HG03521 (cell line): ENCODE data around the gene DDX47.
"Not testable (repeated sequence)": the region's sequence is repeated elsewhere in the genome, so short reads cannot be mapped to it uniquely, and the experiment has no call there.

Source experiments
- ATAC-seq: cut with Tn5 transposase; IDR thresholded peaks from one replicate; pipeline ENCODE4 v1.9.1; 2021; ENCODE audit warnings: mild to moderate bottlenecking, moderate library complexity; ENCODE audit not compliant: unreplicated experiment

DDX47 gene

DNA sequence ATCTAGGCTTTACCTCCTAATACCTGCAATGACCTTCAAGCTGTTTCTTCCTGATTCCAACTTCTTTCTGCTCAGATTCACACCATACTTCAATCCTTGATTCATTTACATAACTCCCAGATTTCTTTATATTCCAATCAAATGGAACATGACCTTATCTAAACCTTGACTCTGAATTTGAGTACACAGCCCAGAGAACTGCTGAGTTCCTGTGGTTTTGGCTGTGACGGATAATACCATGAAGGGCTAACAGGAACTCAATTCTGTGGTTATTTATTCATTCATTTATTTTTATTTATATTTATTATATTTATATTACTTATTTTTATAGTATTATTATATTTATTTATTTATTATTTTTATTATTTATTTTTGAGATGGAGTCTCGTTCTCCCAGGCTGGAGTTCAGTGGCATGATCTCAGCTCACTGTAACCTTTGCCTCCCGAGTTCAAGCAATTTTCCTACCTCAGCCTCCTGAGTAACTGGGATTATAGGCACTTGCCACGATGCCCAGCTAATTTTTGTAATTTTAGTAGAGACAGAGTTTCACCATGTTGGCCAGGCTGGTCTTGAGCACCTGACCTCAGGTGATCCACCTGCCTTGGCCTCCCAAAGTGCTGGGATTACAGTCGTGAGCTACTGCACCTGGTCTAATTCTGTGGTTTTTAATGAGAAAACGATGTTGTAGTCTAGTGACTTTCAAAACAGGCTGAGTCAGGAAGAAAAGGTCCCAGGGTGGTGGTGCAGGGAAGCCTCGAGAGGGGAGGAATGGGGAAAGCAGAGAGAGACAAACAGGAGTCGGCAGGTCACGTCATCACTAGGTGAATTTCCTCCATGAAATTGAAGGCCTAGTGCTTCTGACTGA lies 16.0 kb upstream of the DDX47 start:
- no peak for ATAC-seq

DNA sequence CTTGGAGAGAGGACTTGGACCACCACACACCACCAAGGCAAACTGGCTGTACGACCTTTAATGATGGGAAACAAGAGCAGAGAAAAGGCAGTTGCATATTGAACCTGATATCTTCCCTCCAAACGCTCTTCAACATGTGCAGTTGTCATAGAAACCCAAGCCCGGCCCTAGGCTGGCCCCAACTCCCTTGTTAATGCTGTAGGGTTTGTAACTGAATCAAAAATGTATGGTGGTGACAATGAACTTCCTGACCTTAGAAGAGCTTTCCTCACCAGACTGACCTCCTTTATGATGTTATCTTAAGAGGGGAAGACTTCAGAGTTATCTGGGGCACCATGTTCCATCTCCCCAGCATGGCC lies 15.4 kb upstream of the DDX47 start:
- ATAC-seq, result no peak

DNA sequence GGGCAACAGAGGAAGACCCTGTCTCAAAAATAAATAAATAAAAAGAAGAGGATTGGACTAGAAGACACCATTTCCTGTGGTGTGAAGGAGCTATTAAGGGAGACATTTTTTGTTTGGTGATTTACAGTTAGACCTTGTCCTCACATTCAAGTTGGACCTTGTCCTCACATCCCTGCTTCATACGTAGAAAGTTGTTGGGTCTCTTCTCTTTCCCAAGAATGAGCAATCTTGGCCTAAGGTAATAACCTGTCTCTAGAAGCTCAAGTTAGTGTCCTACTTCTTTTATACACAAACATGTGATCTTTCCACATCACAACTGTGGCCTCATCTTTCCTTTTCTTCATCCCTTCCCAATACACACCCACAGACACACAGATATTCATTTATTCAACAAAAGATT lies 14.7 kb upstream of the DDX47 start:
- ATAC-seq, result no peak

DNA sequence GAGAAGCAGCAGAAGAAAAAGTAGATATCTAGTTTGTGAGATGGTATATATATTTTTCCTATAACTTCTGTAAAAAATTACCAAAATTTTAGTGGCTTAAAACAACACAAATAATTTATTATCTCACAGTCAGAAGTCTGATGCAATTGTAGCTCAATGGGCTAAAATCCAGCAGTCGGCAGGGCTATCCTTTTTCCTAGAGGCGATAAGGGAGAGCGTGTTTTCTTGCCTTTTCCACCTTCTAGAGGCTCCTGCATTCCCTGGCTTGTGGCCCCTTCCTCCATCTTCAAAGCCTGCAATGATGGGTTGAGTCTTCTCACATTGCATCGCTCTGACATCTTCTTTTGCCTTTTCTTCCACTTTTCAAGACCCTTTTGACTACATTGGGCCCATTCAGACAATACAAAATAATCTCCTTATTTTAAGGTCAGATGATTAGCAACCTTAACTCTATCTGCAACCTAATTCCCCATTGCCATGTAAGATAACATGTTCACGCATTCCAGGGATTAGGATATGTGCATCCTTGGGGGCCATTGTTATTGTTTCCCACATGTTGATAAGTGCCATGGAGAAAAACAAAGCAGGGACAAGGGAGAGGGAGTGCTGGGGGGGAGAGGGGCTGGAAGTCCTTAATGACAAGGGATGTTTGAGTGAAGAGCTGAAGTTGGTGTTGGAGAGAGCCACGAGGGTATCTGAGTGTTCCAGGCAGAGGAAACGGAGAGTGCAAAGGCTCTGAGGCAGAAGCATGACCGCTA lies 13.8 kb upstream of the DDX47 start:
- ATAC-seq, result no peak

DNA sequence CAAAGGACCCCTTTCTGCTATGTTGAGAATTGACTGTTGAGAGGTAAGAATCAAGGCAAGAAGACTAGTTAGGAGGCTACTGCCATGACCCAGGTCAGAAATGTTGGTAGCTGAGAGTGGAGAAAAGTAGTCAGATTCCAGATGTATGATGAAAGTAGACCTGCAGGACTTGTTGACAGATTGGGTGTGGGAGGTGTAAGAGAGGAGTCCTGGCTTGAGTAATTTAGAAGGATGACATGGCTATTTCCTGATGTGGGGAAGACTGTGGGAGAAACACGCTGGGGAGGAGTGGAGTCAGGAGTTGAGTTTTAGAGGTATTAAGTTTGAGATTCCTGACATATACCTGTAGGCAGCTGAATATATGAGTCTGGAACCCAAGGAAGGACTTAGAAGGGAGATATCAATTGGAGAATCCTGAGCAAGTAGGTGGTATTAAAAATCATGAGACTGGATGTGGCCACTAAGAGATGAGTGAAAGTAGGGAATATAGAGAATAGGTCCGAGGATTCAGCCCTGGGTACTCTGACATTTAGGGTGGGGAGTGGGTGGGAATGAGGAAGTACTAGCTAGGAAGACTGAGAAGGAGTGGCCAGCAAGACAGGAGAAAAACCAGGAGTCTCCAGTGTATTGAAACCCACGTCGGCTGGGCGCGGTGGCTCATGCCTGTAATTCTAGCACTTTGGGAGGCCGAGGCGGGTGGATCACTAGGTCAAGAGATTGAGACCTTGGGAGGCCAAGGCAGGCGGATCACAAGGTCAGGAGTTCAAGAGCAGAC lies 12.6 kb upstream of the DDX47 start:
- no peak for ATAC-seq

DNA sequence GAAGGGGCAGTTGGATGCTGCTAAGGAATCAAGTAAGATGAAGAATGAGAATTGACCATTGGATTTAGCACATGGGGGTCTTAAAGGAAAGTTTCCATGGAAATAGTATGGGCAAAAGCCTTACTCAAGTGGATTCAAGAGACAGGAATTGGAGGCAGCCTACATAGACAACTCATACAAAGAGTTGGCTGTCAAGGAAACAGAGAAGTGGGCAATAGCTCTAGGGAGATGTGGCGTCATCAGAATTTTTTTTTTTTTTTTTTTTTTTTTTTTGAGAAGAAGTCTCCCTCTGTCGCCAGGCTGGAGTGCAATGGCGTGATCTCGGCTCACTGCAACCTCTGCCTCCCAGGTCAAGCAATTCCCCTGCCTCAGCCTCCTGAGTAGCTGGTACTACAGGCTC lies 11.5 kb upstream of the DDX47 start:
- not testable (repeated sequence) for ATAC-seq

DNA sequence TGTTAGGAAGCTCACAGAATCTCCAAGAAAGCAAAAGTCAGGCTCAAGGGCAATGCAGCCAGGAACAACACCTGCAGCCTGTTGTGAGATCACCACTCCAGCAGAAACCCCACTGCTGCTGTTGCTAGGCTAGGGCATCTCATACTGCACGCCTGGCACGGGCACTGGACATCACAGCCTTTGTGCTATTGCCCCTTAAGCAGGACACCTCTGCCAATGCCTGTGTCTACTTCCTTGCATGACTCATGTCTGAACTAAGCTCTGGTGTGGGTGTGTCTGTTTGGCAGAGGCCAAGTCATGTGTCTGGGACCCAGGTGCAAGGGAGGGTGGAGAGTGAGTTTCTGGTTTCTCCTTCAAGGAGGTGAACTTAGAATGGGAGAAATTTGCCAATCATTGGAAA lies 10.0 kb upstream of the DDX47 start:
- peak; percentile 57 for ATAC-seq

DNA sequence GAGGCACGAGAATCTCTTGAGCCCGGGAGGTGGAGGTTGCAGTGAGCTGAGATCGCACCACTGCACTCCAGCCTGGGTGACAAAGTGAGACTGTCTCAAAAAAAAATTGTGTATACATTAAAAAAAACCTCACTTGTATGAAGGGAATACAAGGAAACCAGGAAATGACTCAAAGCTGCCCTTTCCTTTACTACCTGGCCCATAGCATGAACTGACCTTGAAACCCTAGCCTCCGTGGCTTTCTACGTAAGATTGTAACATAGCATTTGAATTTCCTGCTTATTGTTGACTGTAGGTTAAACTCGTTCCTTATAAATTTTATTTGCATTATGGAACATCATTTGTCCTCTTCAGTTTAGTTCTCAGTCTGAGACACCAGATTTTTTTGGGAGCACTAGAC lies 9.1 kb upstream of the DDX47 start:
- no peak for ATAC-seq

DNA sequence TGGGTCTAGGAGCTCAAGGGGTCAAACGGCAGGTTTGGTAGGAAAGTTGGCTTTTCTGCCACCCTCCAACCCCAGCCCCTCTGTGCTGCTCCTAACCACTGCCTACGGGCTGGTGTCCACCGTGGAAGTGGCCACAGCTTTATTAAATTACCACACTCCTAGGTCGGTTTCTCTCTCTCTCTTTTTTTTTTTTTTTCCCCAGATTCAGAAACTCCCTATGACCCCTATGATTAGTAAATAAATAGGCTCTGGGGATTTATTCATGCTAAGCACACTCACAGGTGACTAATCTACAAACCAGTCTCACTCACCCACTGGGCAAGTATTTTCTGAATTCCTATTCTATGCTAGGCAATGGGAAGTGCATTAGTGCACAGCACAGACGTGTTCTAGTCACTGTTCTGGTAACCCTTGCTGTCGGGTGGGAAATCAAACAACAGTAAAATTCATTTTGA lies 8.7 kb upstream of the DDX47 start:
- ATAC-seq, result no peak

DNA sequence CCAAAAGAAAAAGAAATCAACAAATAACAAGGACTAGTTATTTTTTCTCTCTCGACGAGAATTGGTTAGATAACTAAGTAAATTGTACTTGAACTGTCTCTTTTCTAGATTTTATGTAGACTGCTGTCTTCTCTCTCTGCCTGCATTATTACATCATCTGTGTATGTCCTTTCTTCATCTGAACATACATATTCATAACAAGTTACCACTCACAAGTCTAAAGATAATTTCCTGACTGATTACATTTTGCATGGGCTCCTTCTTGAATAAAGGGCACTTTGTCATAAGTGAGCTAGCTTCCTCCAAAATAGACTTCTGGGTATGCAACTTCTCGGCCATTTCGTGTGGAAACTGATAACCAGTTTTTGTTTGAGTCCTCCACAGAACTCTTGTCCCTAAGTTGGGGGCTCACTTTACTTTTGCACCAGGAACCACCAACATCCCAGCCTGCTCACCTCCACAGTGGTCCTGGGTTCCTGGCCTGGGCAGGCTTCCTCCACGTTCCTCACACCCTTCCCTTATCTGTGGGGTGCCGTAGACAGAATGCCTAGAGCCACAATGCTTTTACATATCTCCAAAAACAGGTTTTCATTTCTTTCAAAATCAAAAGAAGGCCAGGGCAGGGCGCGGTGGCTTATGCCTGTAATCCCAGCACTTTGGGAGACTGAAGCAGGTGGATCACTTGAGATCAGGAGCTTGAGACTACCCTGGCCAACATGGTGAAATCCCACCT lies 6.2 kb upstream of the DDX47 start:
- ATAC-seq, result no peak

DNA sequence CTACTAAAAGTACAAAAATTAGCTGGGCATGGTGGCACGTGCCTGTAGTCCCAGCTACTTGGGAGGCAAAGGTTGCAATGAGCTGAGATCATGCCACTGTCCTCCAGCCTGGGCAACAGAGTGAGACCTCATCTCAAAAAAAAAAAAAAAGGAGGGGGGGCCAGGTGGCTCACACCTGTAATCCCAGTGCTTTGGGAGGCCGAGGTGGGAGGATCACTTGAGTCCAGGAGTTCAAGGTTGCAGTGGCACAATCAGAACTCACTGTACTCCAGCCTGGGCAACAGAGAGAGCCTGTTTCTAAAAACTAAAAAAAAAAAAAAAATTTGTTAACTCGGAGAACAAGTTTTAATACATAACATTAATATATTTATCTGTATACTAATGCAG lies 5.6 kb upstream of the DDX47 start:
- ATAC-seq, result not testable (repeated sequence)

DNA sequence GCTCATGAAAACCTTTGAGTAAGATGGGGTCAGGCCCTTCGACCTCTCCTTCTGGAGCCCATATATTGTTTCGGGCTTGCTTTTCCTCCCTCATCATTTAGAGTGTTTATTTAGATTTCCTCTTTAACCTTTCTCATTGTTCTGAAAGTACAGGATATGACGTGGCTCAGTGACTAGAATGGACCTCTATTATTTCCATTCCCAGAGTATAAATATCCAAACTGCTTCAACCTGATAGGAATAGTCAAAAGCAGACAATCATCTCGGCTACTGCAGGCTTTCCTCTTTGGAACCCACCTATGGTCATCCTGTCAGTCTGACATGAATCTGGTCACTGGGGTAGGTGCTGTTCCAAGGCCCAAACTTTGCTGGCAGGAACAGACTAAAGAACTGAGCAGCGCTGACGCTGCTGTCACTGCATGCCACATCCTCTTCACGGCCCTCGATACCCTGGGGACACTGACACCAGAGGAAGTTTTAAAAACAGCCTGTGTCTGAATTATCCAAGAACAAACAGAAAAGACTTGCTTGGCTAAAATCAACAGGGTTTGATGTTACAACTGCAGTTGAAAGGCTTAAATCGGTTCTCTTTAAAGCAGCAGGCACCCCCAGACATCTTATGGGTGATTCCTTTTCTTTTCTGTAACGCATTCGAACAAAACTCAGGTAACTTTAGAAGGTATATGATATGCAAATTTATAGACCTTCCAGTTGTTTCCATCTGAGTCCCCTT lies 5.0 kb upstream of the DDX47 start:
- peak; percentile 60 for ATAC-seq

DNA sequence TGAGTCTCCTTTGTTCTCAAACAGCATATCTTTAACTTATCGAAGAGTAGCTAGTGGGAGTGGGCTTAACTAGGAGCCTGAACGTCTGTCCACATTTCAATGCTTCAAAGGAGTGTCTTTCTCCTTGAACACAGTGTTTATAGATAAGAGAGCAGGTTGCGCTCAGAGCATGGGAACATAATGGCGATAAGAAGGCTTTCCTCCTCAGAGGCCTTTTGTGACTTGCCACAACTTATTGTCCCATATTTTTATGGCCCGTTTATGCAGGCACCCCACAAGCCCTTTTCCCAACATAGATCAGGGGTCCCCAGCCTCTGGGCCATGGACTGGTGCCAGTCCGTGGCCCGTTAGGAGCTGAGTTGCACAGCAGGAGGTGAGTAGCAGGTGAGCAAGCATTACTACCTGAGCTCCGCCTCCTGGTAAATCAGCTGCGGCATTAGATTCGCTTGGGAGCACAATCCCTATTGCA lies 2.6 kb upstream of the DDX47 start:
- ATAC-seq, result no peak

DNA sequence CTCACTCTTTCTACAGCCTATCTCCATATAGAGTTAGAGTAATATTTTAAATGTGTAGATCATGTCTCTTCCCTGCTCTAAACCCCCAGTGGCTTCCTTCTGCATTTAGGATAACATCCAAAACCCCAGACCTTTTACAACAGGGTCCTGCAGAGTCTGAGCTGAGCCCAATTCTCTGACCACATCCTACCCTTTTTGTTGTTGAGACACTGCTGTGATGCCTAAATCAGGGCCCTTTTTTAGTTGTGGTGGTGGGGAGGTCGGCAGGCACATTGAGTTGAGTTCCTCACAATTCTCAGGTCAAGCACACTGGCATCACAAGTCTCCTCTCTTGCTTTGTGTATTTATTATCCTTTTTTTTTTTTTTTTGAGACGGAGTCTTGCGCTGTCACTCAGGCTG lies 1.8 kb upstream of the DDX47 start:
- ATAC-seq, result no peak

DNA sequence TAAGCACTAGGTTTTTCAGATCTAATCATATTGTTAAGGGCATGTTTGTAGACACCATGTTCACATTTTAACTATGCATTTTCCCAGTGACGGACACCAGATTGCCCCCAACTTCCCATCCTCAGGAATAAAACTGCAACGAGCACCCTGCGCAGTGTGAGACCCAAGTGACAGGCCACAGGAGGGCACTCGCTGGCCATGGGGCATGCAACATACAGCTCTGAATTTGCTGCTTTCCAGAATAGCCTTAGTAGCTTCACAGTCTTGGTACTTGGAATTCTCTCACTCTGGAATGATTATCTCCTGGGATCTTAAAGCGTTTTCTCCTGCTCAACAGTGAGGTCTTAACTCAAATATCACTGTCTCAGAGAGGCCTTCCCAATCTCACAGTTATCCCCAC lies 972 bp upstream of the DDX47 start:
- ATAC-seq, result no peak

DNA sequence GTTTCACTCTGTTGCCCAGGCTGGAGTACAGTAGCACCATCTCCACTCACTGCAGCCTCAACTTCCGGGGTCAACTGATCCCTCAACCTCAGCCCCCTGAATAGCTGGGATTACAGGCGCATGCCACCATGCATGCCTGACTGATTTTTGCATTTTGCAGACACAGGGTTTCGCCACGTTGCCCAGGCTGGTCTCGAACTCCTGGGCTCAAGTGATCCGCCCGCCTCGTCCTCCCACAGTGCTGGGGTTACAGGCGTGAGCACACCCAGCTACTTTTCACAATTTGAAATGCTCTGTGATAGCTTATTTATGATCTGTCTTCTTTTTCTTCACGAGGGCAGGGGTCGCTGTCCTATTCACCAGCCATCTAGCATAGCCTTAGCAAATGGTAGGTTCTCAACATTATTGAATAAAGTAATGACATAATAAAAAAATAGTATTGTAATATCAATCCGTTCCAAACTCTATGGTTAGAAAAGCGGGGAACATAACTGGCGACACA lies 477 bp upstream of the DDX47 start:
- ATAC-seq, result no peak

DNA sequence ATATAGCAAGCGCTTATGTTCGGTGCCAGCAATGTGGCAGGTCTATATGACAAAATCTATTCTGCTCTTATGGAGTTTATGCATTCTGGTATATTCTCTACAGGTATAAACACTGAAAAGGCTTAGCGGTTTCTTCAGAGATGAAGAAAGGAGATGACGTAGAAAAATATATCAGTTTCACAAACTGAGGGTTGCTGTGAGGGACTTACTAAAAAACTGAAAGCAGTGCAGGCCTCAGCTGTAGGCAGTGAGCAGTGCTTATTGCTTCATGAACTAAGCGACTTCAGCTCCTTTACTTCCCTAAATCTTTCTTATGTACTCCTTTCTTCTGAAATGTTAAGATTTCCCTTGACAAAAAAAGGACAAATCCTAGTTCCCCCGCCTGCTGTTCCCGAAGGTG lies 4.5 kb downstream of the DDX47 start:
- ATAC-seq, result no peak

DNA sequence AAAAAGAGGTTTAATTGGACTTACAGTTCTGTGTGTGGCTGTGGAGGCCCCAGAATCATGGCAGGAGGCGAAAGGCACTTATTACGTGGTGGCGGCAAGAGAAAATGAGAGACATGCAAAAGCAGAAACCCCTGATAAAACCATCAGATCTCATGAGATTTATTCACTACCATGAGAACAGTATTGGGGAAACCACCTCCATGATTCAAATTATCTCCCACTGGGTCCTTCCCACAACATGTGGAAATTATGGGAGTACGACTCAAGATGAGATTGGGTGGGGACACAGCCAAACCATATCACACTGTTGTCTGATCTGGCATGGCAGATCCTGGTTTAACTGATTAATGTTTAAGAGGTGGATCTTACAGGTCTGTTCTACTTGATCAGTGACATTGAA lies 5.6 kb downstream of the DDX47 start:
- ATAC-seq, result no peak

DNA sequence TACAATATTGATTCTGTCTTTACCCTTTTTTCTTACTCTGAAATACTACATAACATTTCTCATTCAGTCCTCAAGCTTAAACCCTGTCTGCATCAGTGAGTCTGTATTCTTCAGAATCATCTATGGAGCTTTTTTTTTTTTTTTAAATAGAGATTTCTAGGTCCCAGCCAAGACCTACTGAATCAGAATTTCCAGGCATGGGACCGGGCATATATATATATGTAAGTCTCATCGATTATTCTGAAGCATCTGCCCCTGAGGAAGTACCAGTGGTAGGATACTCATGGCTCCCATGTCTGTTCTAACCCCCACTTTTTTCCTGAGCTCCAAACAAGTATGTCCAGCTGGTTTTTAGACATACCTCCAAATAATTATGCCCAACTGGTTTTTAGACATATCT lies 6.1 kb downstream of the DDX47 start:
- no peak for ATAC-seq

DNA sequence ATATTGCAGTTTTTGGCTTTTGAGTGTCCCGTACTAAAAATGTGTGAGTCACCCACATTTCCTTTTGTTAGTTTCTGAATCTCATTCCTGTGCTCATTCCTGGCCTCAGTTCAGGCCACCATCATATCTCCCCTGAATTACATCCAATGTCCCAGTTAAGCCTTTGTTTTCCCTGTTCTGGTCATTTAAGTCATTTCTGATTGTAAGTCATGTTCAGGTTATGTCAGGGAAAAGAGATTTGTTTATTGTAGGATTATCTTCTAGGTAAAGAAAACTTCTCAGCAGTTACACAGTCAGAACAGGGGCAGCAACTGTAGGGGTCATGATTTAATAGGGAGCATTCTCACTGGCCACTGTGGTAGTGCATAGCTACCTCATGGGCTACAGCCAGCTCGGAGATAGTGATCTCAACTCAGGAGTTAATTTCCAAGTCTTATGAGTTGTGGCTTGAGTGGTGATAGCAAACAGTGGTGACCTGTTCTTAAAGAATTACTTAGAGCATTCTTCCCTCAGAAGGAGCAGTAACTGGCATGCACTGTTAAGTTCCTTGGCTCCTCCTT lies 6.7 kb downstream of the DDX47 start:
- no peak for ATAC-seq
